Ishikawa (cell line): ENCODE results near the gene LRP1-AS.

Experiments used
- CEBPB ChIP-seq: IDR thresholded peaks from 2 replicates; pipeline ENCODE4 v1.6.1; 2012
- CREB1 ChIP-seq: IDR thresholded peaks from 2 replicates; pipeline ENCODE4 v1.6.1; 2012; ENCODE audit warnings: low read depth
- EGR1 ChIP-seq: IDR thresholded peaks from 2 replicates; pipeline ENCODE4 v1.6.1; 2012
- EP300 ChIP-seq: IDR thresholded peaks from 2 replicates; pipeline ENCODE4 v1.6.1; 2012; ENCODE audit warnings: borderline replicate concordance
- FOXM1 ChIP-seq: IDR thresholded peaks from 2 replicates; pipeline ENCODE4 v1.6.1; 2012; ENCODE audit warnings: low read depth, borderline replicate concordance
- NFIC ChIP-seq: IDR thresholded peaks from 2 replicates; pipeline ENCODE4 v1.6.1; 2012
- RAD21 ChIP-seq: IDR thresholded peaks from 2 replicates; pipeline ENCODE4 v1.6.1; 2012; ENCODE audit warnings: low read depth
- REST ChIP-seq: IDR thresholded peaks from 2 replicates; pipeline ENCODE4 v1.6.1; 2012; ENCODE audit warnings: low read depth, mild to moderate bottlenecking
- TAF1 ChIP-seq: IDR thresholded peaks from 2 replicates; pipeline ENCODE4 v1.6.1; 2012; ENCODE audit warnings: low read depth, mild to moderate bottlenecking
- TCF12 ChIP-seq: IDR thresholded peaks from 2 replicates; pipeline ENCODE4 v1.6.1; 2012; ENCODE audit warnings: low read depth
- TEAD4 ChIP-seq: IDR thresholded peaks from 2 replicates; pipeline ENCODE4 v1.6.1; 2012
- USF1 ChIP-seq: IDR thresholded peaks from 2 replicates; pipeline ENCODE4 v1.6.1; 2012
- YY1 ChIP-seq: IDR thresholded peaks from 2 replicates; pipeline ENCODE4 v1.6.1; 2012; ENCODE audit warnings: low read depth
- ZBTB7A ChIP-seq: IDR thresholded peaks from 2 replicates; pipeline ENCODE4 v1.6.1; 2012; ENCODE audit warnings: low read depth
- TF ChIP-seq, protein P1 (sequence below): IDR thresholded peaks from 2 replicates; pipeline ENCODE4 v1.6.1; 2012

LRP1-AS gene

GRCh38 chr12:57159311-57159710 is 11.9 kb upstream of the LRP1-AS start:
- TF ChIP-seq YY1 (no peak), USF1 (no peak)

GRCh38 chr12:57158665-57159064 is 11.2 kb upstream of the LRP1-AS start:
- no peak for TF ChIP-seq TCF12
- no peak for TF ChIP-seq USF1
- TF ChIP-seq NFIC: no peak
- no peak for TF ChIP-seq CREB1
- no peak for TF ChIP-seq EP300
- TF ChIP-seq TEAD4: no peak
- TF ChIP-seq RAD21: no peak
- no peak for TF ChIP-seq TAF1
- TF ChIP-seq FOXM1: no peak
- no peak for TF ChIP-seq YY1
- no peak for TF ChIP-seq REST

GRCh38 chr12:57158186-57158585 is 10.8 kb upstream of the LRP1-AS start:
- TF ChIP-seq USF1: no peak
- no peak for TF ChIP-seq RAD21
- TF ChIP-seq REST: no peak
- no peak for TF ChIP-seq YY1
- TF ChIP-seq NFIC: no peak
- TF ChIP-seq EGR1: no peak
- TF ChIP-seq TEAD4: no peak
- TF ChIP-seq TCF12: no peak
- TF ChIP-seq, protein P1, sequence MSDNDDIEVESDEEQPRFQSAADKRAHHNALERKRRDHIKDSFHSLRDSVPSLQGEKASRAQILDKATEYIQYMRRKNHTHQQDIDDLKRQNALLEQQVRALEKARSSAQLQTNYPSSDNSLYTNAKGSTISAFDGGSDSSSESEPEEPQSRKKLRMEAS: no peak
- TF ChIP-seq CREB1: no peak
- no peak for TF ChIP-seq FOXM1
- TF ChIP-seq EP300: no peak
- TF ChIP-seq ZBTB7A: no peak

GRCh38 chr12:57157588-57158173 is 10.3 kb upstream of the LRP1-AS start:
- no peak for TF ChIP-seq EGR1
- no peak for TF ChIP-seq CREB1
- TF ChIP-seq TCF12: no peak
- no peak for TF ChIP-seq CEBPB
- no peak for TF ChIP-seq FOXM1
- no peak for TF ChIP-seq NFIC
- TF ChIP-seq REST: no peak
- TF ChIP-seq TAF1: no peak
- no peak for TF ChIP-seq USF1
- TF ChIP-seq TEAD4: no peak
- no peak for TF ChIP-seq ZBTB7A
- no peak for TF ChIP-seq RAD21
- TF ChIP-seq EP300: no peak
- TF ChIP-seq, protein P1: no peak
- no peak for TF ChIP-seq YY1
